Transverse colon (tissue), 4 donors: ENCODE results near the gene PAQR7. TPM values are rescaled to one million over a fixed set of nuclear protein-coding genes. Genes with fewer than 3 reads are reported as not detected.

Experiments
- DNase-seq: peaks from one replicate; pipeline ENCODE4 v3.0.0-alpha.2; 2019
- H3K27ac ChIP-seq, 4 donors: fragments of 200-600 bp; sonication (generic); 2 replicates each; pipeline ENCODE4 v1.5.1; 2016 to 2018; ENCODE audit warnings: inconsistent platforms in 4 of 4
- H3K27me3 ChIP-seq: fragments of 200-600 bp; sonication (generic); 2 replicates; pipeline ENCODE4 v1.5.1; 2017; ENCODE audit warnings: inconsistent platforms
- H3K36me3 ChIP-seq, 4 donors: fragments of 200-600 bp; sonication (generic); 2 replicates each; pipeline ENCODE4 v1.5.1; 2017 to 2019; ENCODE audit warnings: inconsistent platforms in 4 of 4
- H3K4me1 ChIP-seq, 4 donors: fragments of 200-600 bp; sonication (generic); 2 replicates each; pipeline ENCODE4 v1.5.1; 2017 to 2020; ENCODE audit warnings: inconsistent platforms in 4 of 4
- H3K4me3 ChIP-seq, 4 donors: fragments of 200-600 bp; sonication (generic); 1 replicate in 1 of 4; 2 replicates in 3 of 4; pipeline versions ENCODE4 v1.5.1 to v1.6.1; 2017 to 2019; ENCODE audit warnings: inconsistent platforms in 4 of 4
- H3K9me3 ChIP-seq, 2 donors: fragments of 200-600 bp; sonication (generic); 2 replicates each; pipeline ENCODE4 v1.5.1; 2017 to 2019; ENCODE audit warnings: inconsistent platforms in 2 of 2
- EP300 ChIP-seq: sonication (generic); formaldehyde crosslinking; IDR thresholded peaks from one replicate; pipeline ENCODE4 v1.6.1; 2017; ENCODE audit warnings: antibody characterized with exemption, low read depth
- POLR2A ChIP-seq: fragments of 450-650 bp; IDR thresholded peaks from one replicate; pipeline ENCODE4 v1.6.1; 2016; ENCODE audit warnings: antibody characterized with exemption, mild to moderate bottlenecking, moderate library complexity
- POLR2AphosphoS5 ChIP-seq, 3 donors: sonication (generic); formaldehyde crosslinking; IDR thresholded peaks; one replicate each; pipeline ENCODE4 v1.6.1; 2016; ENCODE audit warnings: antibody characterized with exemption in 3 of 3
- WGBS, 2 donors: methylation state at CpG; one replicate each; pipeline ENCODE4 v1.1.5; 2018; ENCODE audit warnings: low coverage in 1 of 2; 5-methylcytosine and 5-hydroxymethylcytosine counted together
- in situ Hi-C, 4 donors: fragments of 200-750 bp; cut with MboI; loops; one replicate each; pipeline versions ENCODE4 v1.15.0 to v1.15.1; 2017; ENCODE audit warnings: low sequenced_read_pairs in 3 of 4, low pct_ligation_motif_present in 1 of 4, low pct_unique_long_range_greater_than_20kb in 1 of 4
- intact Hi-C: fragments of 100-400 bp; cut with DNase I; formaldehyde crosslinking; loops from one replicate; pipeline ENCODE4 v1.15.1; 2023; ENCODE audit warnings: low total_unique reads
- small RNA-seq, 4 donors: library from RNA; depleted of rRNA; stranded (forward); fragments of <200 nt; gene quantifications; one replicate each; pipeline ENCODE3, GENCODE V24; 2016
- total RNA-seq, 4 donors: library from RNA; depleted of rRNA; stranded (reverse); fragments of >200 nt; gene quantifications; one replicate each; pipeline ENCODE4 v1.1.0, GENCODE V29; 2016
- TF ChIP-seq, protein P1 (sequence below), 5 experiments: fragments of 200-600 bp in 3 of 5; fragments of 450-650 bp in 2 of 5; sonication (generic) in 3 of 5; IDR thresholded peaks; 1 replicate in 2 of 5; 2 replicates in 3 of 5; pipeline ENCODE4 v1.5.1; 2016 to 2017; ENCODE audit warnings: antibody characterized with exemption in 5 of 5, inconsistent platforms in 3 of 5, mild to moderate bottlenecking in 2 of 5, moderate library complexity in 1 of 5

PAQR7 gene
- total RNA-seq, 4 donors from 2014 or later: 2.0 to 2.4 (median 2.4) TPM; not detected in 1

DNA sequence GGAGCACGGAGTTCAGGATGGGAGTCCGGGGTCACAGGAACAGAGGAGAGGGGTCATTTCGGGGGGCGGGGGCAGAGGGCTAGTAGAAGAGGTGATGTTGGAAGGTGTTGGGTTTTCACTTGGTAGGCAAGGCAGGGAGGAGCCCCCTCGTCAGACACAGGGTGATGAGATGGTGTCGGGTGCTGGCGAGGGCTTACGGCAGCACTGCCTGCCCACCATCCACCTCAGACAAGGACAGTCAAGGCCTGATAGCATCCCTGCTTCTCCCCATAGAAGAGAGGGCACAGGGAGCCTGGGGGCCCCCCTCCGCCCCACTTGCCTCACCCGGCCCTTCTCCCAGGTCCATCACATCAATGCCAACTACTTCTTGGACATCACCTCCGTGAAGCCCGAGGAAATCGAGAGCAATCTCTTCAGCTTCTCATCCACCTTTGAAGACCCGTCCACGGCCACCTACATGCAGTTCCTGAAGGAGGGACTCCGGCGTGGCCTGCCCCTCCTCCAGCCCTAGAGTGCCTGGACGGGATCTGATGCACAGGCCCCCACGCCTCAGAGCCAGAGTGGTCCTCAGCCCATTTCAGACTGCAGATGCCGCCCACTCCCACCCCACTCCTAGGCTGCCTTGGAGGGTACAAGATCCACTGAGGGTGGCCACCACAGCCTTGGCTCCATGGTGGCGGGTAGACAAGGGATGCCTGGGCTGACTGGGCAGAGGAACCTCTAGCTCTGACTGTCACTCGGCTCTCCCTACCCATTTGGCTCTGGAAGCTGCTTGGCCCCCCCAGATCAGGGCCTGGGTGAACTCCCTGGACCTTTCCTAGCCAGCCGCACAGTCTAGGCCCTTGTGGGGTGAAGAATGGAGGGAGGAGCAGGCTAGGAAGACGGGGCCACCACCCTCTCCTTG lies 60.0 kb downstream of the PAQR7 start:
- TF ChIP-seq, protein P1, sequence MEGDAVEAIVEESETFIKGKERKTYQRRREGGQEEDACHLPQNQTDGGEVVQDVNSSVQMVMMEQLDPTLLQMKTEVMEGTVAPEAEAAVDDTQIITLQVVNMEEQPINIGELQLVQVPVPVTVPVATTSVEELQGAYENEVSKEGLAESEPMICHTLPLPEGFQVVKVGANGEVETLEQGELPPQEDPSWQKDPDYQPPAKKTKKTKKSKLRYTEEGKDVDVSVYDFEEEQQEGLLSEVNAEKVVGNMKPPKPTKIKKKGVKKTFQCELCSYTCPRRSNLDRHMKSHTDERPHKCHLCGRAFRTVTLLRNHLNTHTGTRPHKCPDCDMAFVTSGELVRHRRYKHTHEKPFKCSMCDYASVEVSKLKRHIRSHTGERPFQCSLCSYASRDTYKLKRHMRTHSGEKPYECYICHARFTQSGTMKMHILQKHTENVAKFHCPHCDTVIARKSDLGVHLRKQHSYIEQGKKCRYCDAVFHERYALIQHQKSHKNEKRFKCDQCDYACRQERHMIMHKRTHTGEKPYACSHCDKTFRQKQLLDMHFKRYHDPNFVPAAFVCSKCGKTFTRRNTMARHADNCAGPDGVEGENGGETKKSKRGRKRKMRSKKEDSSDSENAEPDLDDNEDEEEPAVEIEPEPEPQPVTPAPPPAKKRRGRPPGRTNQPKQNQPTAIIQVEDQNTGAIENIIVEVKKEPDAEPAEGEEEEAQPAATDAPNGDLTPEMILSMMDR (IDR thresholded peaks at IDR 0.05): no peak
- TF ChIP-seq POLR2A (no peak), POLR2AphosphoS5 (IDR thresholded peaks at IDR 0.05) (no peak), EP300 (no peak)
- no peak for DNase-seq
- in situ Hi-C loops: no loop called here

DNA sequence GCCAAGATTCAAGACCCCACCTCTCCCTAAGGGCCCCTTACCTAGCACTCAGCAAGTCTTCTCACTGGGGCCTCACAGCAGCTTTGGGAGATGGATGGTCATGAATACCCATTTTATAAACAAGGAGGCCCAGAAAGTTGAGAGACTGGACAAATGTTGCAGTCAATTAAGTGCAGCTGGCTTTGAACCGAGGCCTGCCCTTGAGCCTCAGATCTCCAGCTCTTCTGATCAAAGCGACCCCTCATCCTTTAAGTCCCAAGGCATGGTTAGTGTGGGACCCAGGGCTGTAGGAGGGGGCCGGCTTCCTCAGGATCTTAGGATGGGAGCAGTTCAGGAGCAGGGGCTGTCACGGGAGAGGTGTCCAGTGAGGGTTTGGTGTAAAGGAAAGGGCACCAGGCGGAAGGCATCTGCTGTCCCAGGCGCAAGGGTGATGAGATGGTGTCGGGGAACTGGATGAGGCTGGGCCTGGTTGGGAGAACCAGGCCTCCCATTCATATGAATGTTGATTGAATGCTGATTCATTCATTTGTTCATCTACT lies 60.9 kb downstream of the PAQR7 start:
- TF ChIP-seq EP300 (no peak), POLR2A (no peak), POLR2AphosphoS5 (IDR thresholded peaks at IDR 0.05) (no peak)
- TF ChIP-seq, protein P1 (IDR thresholded peaks at IDR 0.05): no peak
- in situ Hi-C loops (no loop called here), intact Hi-C loops (loop anchor here (1.0 kb wide), 1 partner anchor 29 kb away; no protein-coding TSS in a partner anchor)

More for the DNA sequence above, 60.0 kb downstream of the PAQR7 start:
- Histone ChIP-seq H3K27me3 (no peaks in the 10 kb centered on the region), H3K36me3 (no peaks in the 10 kb centered on the region), H3K4me3 (no peak overlapping the region), H3K9me3 (no peaks in the 10 kb centered on the region), H3K4me1 (peaks cover 8 to 16% (median 15%) of the 10 kb centered on the region in 4 donors), H3K27ac (no peak overlapping the region)
- intact Hi-C loops: no loop called here
- WGBS, 2 donors: 92 to 93% methylated on average over 7 to 24 of the region's 24 CpGs

DNA sequence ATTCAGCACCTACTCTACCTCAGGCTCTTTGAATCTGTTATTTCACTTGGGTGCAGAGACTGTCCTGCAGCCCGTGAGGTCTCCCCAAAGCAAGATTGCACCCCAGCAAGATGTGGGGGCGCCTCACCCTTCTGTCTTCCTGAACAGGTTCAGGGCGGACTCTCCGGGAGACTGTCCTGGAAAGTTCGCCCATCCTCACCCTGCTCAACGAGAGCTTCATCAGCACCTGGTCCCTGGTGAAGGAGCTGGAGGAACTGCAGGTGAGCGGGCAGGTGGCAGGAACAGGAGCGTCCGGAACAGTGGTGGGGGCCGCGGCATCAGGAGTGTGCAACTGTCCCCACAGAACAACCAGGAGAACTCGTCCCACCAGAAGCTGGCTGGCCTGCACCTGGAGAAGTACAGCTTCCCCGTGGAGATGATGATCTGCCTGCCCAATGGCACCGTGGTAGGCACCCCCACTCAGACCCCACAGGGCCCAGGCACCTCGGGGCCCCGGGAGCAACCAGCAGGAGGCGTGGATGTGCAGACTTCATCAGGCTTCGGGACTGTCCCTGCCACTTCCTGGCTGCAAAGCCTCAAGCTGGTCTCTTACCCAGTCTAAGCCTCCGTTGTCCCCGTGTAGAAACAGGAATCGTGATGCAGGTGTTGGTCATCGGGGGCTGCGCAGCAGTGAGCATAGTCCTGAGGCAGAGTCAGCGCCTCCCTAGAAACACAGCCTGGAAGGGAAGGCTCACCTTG lies 61.6 kb downstream of the PAQR7 start:
- WGBS, 2 donors: 83 to 100% methylated on average over 1 to 24 of the region's 24 CpGs
- no peaks in the 10 kb centered on the region for H3K36me3 ChIP-seq
- intact Hi-C loops: loop anchor here (1.0 kb wide), 1 partner anchor 29 kb away; no protein-coding TSS in a partner anchor
- DNase-seq: no peak
- TF ChIP-seq EP300: no peak
- TF ChIP-seq POLR2AphosphoS5 (IDR thresholded peaks at IDR 0.05): no peak
- H3K27ac ChIP-seq: no peak overlapping the region
- H3K27me3 ChIP-seq: no peaks in the 10 kb centered on the region
- H3K4me3 ChIP-seq: no peak overlapping the region
- in situ Hi-C loops: no loop called here
- H3K4me1 ChIP-seq: peaks cover 6 to 16% (median 10%) of the 10 kb centered on the region in 4 donors
- no peaks in the 10 kb centered on the region for H3K9me3 ChIP-seq

More for the DNA sequence above, 60.9 kb downstream of the PAQR7 start:
- Histone ChIP-seq H3K4me1 (peaks cover 8 to 19% (median 15%) of the 10 kb centered on the region in 4 donors), H3K36me3 (no peaks in the 10 kb centered on the region), H3K9me3 (no peaks in the 10 kb centered on the region), H3K27ac (no peak overlapping the region), H3K4me3 (no peak overlapping the region), H3K27me3 (no peaks in the 10 kb centered on the region)
- 93 to 100% methylated on average over 1 to 7 of the region's 7 CpGs for WGBS, 2 donors
- no peak for DNase-seq

DNA sequence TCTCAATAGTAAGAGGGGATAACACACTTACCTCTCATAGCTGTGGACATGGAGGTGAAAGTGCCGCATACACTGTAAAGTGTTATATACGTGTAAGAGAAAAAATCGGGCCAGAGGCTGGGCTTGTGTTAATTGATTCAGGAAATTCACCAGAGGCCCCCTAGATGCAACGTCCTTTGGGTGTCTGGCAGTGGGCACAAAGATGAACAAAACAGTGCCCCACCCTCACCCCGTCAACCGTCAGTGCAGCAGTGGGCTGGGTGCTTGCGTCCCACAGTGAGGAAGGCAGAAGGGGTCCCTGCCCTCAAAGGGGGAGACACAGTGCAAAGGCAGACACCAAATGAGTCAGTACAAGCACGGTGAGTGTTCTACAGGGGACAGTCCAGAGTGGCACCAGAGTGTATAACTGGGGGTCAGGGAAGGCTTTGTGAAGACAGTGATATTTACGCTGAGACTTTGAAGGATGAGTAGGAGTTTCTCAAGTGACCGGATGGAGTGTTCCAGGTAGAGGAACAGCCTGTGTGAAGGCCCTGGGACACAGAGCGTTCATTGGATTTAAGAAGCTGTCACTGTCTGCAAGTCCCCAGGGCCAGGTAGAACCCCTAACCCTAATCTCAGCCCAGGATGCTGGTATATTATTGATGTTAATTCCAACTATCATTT lies 62.3 kb downstream of the PAQR7 start:
- H3K4me3 ChIP-seq: no peak overlapping the region
- H3K27me3 ChIP-seq: no peaks in the 10 kb centered on the region
- H3K9me3 ChIP-seq: no peaks in the 10 kb centered on the region
- H3K27ac ChIP-seq: no peak overlapping the region
- TF ChIP-seq POLR2AphosphoS5 (IDR thresholded peaks at IDR 0.05) (no peak), EP300 (no peak), POLR2A (no peak)
- TF ChIP-seq, protein P1 (IDR thresholded peaks at IDR 0.05): no peak
- WGBS, 2 donors: 75 to 82% methylated on average over 6 to 11 of the region's 11 CpGs
- no peak for DNase-seq
- H3K36me3 ChIP-seq: no peaks in the 10 kb centered on the region
- in situ Hi-C loops: no loop called here
- H3K4me1 ChIP-seq: peaks cover under 1 to 9% (median 4%) of the 10 kb centered on the region in 4 donors
- intact Hi-C loops: no loop called here

Small RNA genes lying within 50 kb of the gene (small RNA-seq; reads per million reads assigned to genes)
- 0 reads per million in 4 donors for gene AL033528.1
- gene RF00019: 0 reads per million in 4 donors
- gene SNRPFP2: 0 reads per million in 4 donors

Other genes starting within 250 kb of the PAQR7 start
- 10 to 100 TPM; 17.1 to 68.1 (median 24.4) TPM for gene SELENON, start 75.5 kb downstream of the PAQR7 start, total RNA-seq
- gene MTFR1L, start 55.8 kb downstream of the PAQR7 start, total RNA-seq: 100 to 1,000 TPM in 1 of 4 donors, 10 to 100 TPM in 3; 73.2 to 125 (median 93.6) TPM
- under 1 TPM in 1 of 4 donors, not detected in 3; 0.41 TPM for gene AUNIP, start 16.3 kb downstream of the PAQR7 start, total RNA-seq
- gene STMN1, start 30.7 kb upstream of the PAQR7 start, total RNA-seq: 10 to 100 TPM in 3 of 4 donors, 1 to 10 TPM in 1; 6.4 to 24.3 (median 16.5) TPM
- gene PAFAH2, start 122.4 kb upstream of the PAQR7 start, total RNA-seq: 10 to 100 TPM; 23.1 to 60.1 (median 38.8) TPM
- gene EXTL1, start 146.1 kb upstream of the PAQR7 start, total RNA-seq: under 1 TPM in 2 of 4 donors, not detected in 2; 0.16 to 0.41 TPM
- gene SLC30A2, start 170.4 kb upstream of the PAQR7 start, total RNA-seq: under 1 TPM in 1 of 4 donors, not detected in 3; 0.14 TPM
- 1 to 10 TPM in 1 of 4 donors, under 1 TPM in 1, not detected in 2; 0.32 to 1.8 TPM for gene TRIM63, start 191.9 kb upstream of the PAQR7 start, total RNA-seq
- gene PDIK1L, start 236.1 kb upstream of the PAQR7 start, total RNA-seq: 10 to 100 TPM in 2 of 4 donors, 1 to 10 TPM in 2; 4.0 to 15.6 (median 9.8) TPM